GM12878 (cell line): ENCODE data around the gene APOBEC2. TPM values are rescaled to one million over a fixed set of nuclear protein-coding genes. Genes with fewer than 3 reads are reported as not detected.

Source experiments
- ATAC-seq: fragments of 200-7000 bp; cut with Tn5 transposase; 3 replicates; pipeline ENCODE4 v1.9.1; 2020; ENCODE audit warnings: mild to moderate bottlenecking, moderate library complexity
- BruUV-seq: library from RNA; stranded (reverse); fragments of 400-500 nt; replicated peaks from 2 replicates; lab custom pipeline; 2021; lab: Mats Ljungman, UMichigan
- CTCF ChIA-PET: fragments of 300-600 bp; sonication (Branson Sonifier 250); formaldehyde crosslinking; extraction: SDS; loops from one replicate; lab custom pipeline; 2021; ENCODE audit warnings: inconsistent platforms; lab: Yijun Ruan, JAX
- POLR2A ChIA-PET: fragments of 350-600 bp; formaldehyde crosslinking; extraction: SDS; loops from one replicate; lab custom pipeline; 2021; ENCODE audit warnings: inconsistent platforms; lab: Charles Lee
- RAD21 ChIA-PET: fragments of 300-600 bp; sonication (Branson Sonifier 250); formaldehyde crosslinking; loops from one replicate; lab custom pipeline; 2023; ENCODE audit warnings: antibody characterized with exemption; ENCODE audit not compliant: unreplicated experiment; lab: Charles Lee
- SMC1A ChIA-PET: fragments of 300-600 bp; sonication (Branson Sonifier 250); formaldehyde crosslinking; loops from one replicate; lab custom pipeline; 2023; ENCODE audit not compliant: unreplicated experiment, uncharacterized antibody; lab: Charles Lee
- DNase-seq: peaks from one replicate; pipeline ENCODE4 v3.0.0-alpha.2; 2011; ENCODE audit warnings: low read depth, low spot score
- FAIRE-seq: peaks from 3 replicates; lab custom pipeline; 2011; peaks lifted over from hg19 to GRCh38; lab: Jason Lieb, UNC
- H2AFZ ChIP-seq: 2 replicates; pipeline ENCODE4 v1.6.0; 2011; ENCODE audit warnings: low read depth, low read length, control low read depth; ENCODE audit not compliant: control insufficient read depth
- H3K27ac ChIP-seq: 2 replicates; pipeline ENCODE4 v1.5.1; 2011; ENCODE audit warnings: control low read depth; ENCODE audit not compliant: control insufficient read depth, insufficient read depth
- H3K27me3 ChIP-seq, 2 experiments: replicated peaks in 1 of 2; 2 replicates each; pipeline versions ENCODE4 v1.6.0 to v1.6.1; 2011; ENCODE audit warnings: low read length in 1 of 2; ENCODE audit not compliant: control insufficient read depth in 2 of 2, insufficient read depth in 2 of 2
- H3K36me3 ChIP-seq, 2 experiments: 2 replicates each; pipeline ENCODE4 v1.5.1; 2011; ENCODE audit warnings: low read length in 1 of 2; ENCODE audit not compliant: control insufficient read depth in 2 of 2, insufficient read depth in 2 of 2
- H3K4me1 ChIP-seq: 2 replicates; pipeline ENCODE4 v1.6.1; 2011; ENCODE audit warnings: mild to moderate bottlenecking, low read length, moderate library complexity, mixed read lengths; ENCODE audit not compliant: control insufficient read depth, insufficient read depth
- H3K4me2 ChIP-seq: 2 replicates; pipeline ENCODE4 v1.6.0; 2011; ENCODE audit warnings: control low read depth; ENCODE audit not compliant: control insufficient read depth, insufficient read depth
- H3K4me3 ChIP-seq: fragments of 200-600 bp; sonication (generic); 2 replicates; pipeline ENCODE4 v1.5.1; 2016
- H3K79me2 ChIP-seq: 2 replicates; pipeline ENCODE4 v1.6.0; 2011; ENCODE audit warnings: low read length; ENCODE audit not compliant: control insufficient read depth, insufficient read depth
- H3K9ac ChIP-seq: 2 replicates; pipeline ENCODE4 v1.8.0; 2011; ENCODE audit warnings: low read length, control low read depth, mixed read lengths; ENCODE audit not compliant: control insufficient read depth, insufficient read depth
- H3K9me3 ChIP-seq: replicated peaks from 3 replicates; pipeline ENCODE4 v1.5.1; 2011; ENCODE audit warnings: mild to moderate bottlenecking, low read length; ENCODE audit not compliant: control insufficient read depth, insufficient read depth
- H4K20me1 ChIP-seq: 2 replicates; pipeline ENCODE4 v1.6.0; 2011; ENCODE audit not compliant: control insufficient read depth, insufficient read depth
- BACH1 ChIP-seq: fragments of 450-650 bp; IDR thresholded peaks from 2 replicates; pipeline ENCODE4 v1.6.1; 2017; ENCODE audit warnings: mild to moderate bottlenecking, borderline replicate concordance
- CREM ChIP-seq: IDR thresholded peaks from 2 replicates; pipeline ENCODE4 v1.6.1; 2014; ENCODE audit warnings: antibody characterized with exemption, low read depth
- ETV6 ChIP-seq, 2 experiments: fragments of 450-650 bp in 1 of 2; IDR thresholded peaks in 1 of 2; conservative IDR thresholded peaks in 1 of 2; 2 replicates each; pipeline ENCODE4 v1.6.1; 2014; ENCODE audit warnings: antibody characterized with exemption in 1 of 2, borderline replicate concordance in 1 of 2, low read depth in 1 of 2, mild to moderate bottlenecking in 1 of 2, moderate library complexity in 1 of 2
- GABPA ChIP-seq: IDR thresholded peaks from 2 replicates; pipeline ENCODE4 v1.6.1; 2014; ENCODE audit warnings: antibody characterized with exemption, low read depth, mild to moderate bottlenecking, inconsistent platforms
- GATAD2B ChIP-seq: fragments of 450-650 bp; conservative IDR thresholded peaks from 2 replicates; pipeline ENCODE4 v1.6.1; 2017; ENCODE audit warnings: low read depth, mild to moderate bottlenecking, moderate library complexity
- IKZF2 ChIP-seq, 2 experiments: fragments of 450-650 bp; IDR thresholded peaks; 2 replicates each; pipeline ENCODE4 v1.6.1; 2017; ENCODE audit warnings: mild to moderate bottlenecking in 2 of 2, moderate library complexity in 2 of 2
- JUNB ChIP-seq: IDR thresholded peaks from 2 replicates; pipeline ENCODE4 v1.6.1; 2016; ENCODE audit warnings: antibody characterized with exemption, mild to moderate bottlenecking
- KAT2A ChIP-seq: conservative IDR thresholded peaks from 2 replicates; pipeline ENCODE4 v1.6.1; 2011; ENCODE audit warnings: low read depth, low read length; ENCODE audit not compliant: control insufficient read depth
- MTA2 ChIP-seq: fragments of 450-650 bp; IDR thresholded peaks from 2 replicates; pipeline ENCODE4 v1.6.1; 2016; ENCODE audit warnings: low read depth, mild to moderate bottlenecking, moderate library complexity
- NFXL1 ChIP-seq: fragments of 450-650 bp; IDR thresholded peaks from 2 replicates; pipeline ENCODE4 v1.6.1; 2017; ENCODE audit warnings: antibody characterized with exemption, mild to moderate bottlenecking, borderline replicate concordance
- RAD21 ChIP-seq: IDR thresholded peaks from 2 replicates; pipeline ENCODE4 v1.6.1; 2011; ENCODE audit warnings: mild to moderate bottlenecking, low read depth, low read length, moderate library complexity; ENCODE audit not compliant: insufficient read depth
- RFX5 ChIP-seq: IDR thresholded peaks from 2 replicates; pipeline ENCODE4 v1.6.1; 2011; ENCODE audit warnings: low read depth, low read length, improper control_type of control experiment
- SIN3A ChIP-seq: IDR thresholded peaks from 2 replicates; pipeline ENCODE4 v1.6.1; 2012; ENCODE audit warnings: low read depth, low read length, improper control_type of control experiment
- SIX5 ChIP-seq: IDR thresholded peaks from 2 replicates; pipeline ENCODE4 v1.6.1; 2011; ENCODE audit warnings: mild to moderate bottlenecking, low read depth, low read length, moderate library complexity; ENCODE audit not compliant: severe bottlenecking
- SMAD1 ChIP-seq: fragments of 450-650 bp; IDR thresholded peaks from 2 replicates; pipeline ENCODE4 v1.6.1; 2018; ENCODE audit warnings: mild to moderate bottlenecking, low read depth; ENCODE audit not compliant: partially characterized antibody
- STAT3 ChIP-seq: IDR thresholded peaks from 2 replicates; pipeline ENCODE4 v1.6.1; 2011; ENCODE audit warnings: low read depth, low read length, improper control_type of control experiment
- ZSCAN29 ChIP-seq: fragments of 450-650 bp; IDR thresholded peaks from 2 replicates; pipeline ENCODE4 v1.6.1; 2017; ENCODE audit warnings: mild to moderate bottlenecking, moderate library complexity
- WGBS: methylation state at CpG from one replicate; pipeline ENCODE4 v1.1.6; 2016; ENCODE audit warnings: low lambda C conversion rate; ENCODE audit not compliant: insufficient replicate concordance, insufficient coverage; ENCODE audit errors: missing lambda C conversion rate; 5-methylcytosine and 5-hydroxymethylcytosine counted together
- in situ Hi-C: fragments of 300-500 bp; cut with MboI; formaldehyde crosslinking; loops from 9 replicates; pipeline ENCODE4 v1.14.3; 2018; ENCODE audit warnings: mixed read lengths
- intact Hi-C: fragments of 100-400 bp; cut with micrococcal nuclease; formaldehyde crosslinking; loops from one replicate; pipeline ENCODE4 v1.14.2; 2022; ENCODE audit not compliant: unreplicated experiment
- polyA plus RNA-seq, 11 experiments: library from polyadenylated mRNA; depleted of rRNA in 4 of 11; unstranded in 6 of 11; stranded (reverse) in 5 of 11; fragments of >200 nt; fragmentation: Nextera tagmentation in 4 of 11; fragmentation: Illumina TruSeq in 1 of 11; extraction: Ambion mirVana in 4 of 11; extraction: Trizol in 1 of 11; gene quantifications; 1 replicate in 1 of 11; 2 replicates in 10 of 11; pipeline versions ENCODE4 v1.2.1 to v1.2.3, GENCODE V29; 2011 to 2016; ENCODE audit warnings: inconsistent platforms in 2 of 11, missing spikeins in 2 of 11, low read depth in 1 of 11
- total RNA-seq, 4 experiments: library from RNA; depleted of rRNA in 3 of 4; stranded (reverse); fragments of >200 nt in 3 of 4; fragmentation: Illumina TruSeq in 1 of 4; extraction: Trizol in 1 of 4; gene quantifications; 2 replicates each; pipeline versions ENCODE4 v1.2.1 to v1.2.3, GENCODE V29; 2013 to 2021
- TF ChIP-seq, protein P1 (sequence below): IDR thresholded peaks from 2 replicates; pipeline ENCODE4 v1.6.1; 2012; ENCODE audit warnings: low read length, inconsistent platforms
- TF ChIP-seq, protein P2 (sequence below): fragments of 450-650 bp; IDR thresholded peaks from 2 replicates; pipeline ENCODE4 v1.6.1; 2018; ENCODE audit warnings: mild to moderate bottlenecking, low read depth, moderate library complexity; ENCODE audit not compliant: partially characterized antibody
- TF ChIP-seq, protein P3 (sequence below): fragments of 450-650 bp; IDR thresholded peaks from 2 replicates; pipeline ENCODE4 v1.6.1; 2017; ENCODE audit warnings: mild to moderate bottlenecking

APOBEC2 gene
- total and polyA plus RNA-seq, 10 of the 15 experiments (the other 5 are each of a cell fraction or from before 2014, with no cell fraction given): 0.11 to 1.4 (median 0.87) TPM; not detected in 6

GRCh38 chr6:41064841-41065240 is 11.8 kb downstream of the APOBEC2 start:
- no TSS peak for BruUV-seq

More at GRCh38 chr6:41064841-41065240, 11.8 kb downstream of the APOBEC2 start:
- SMC1A ChIA-PET: no interaction called here
- POLR2A ChIA-PET: interaction anchor here (1.7 kb wide), 1 partner anchor 12 kb away, joined by 4 read pairs; no protein-coding TSS in a partner anchor
- no peaks in the 10 kb centered on the region for H3K4me1 ChIP-seq
- CTCF ChIA-PET: interaction anchor here (0.6 to 2.3 kb wide), 3 partner anchors 10 to 1725 kb away, joined by 3 to 10 read pairs (median 5); no protein-coding TSS in a partner anchor
- peaks cover 0 to 10% of the 10 kb centered on the region in 2 experiments; a peak in 2 of 4 replicates for H3K36me3 ChIP-seq
- FAIRE-seq (no peak), ATAC-seq (no peak), DNase-seq (no peak)
- no peak overlapping the region for H3K27ac ChIP-seq
- intact Hi-C loops (no loop called here), in situ Hi-C loops (no loop called here)
- TF ChIP-seq GATAD2B (no peak), ETV6 (conservative IDR thresholded peaks at IDR 0.05 in 1 of 2, IDR thresholded peaks at IDR 0.05 in 1 of 2; ENCODE audit: borderline replicate concordance in 1 of 2, low read depth in 1 of 2) (no peak), CREM (no peak), JUNB (no peak), ZSCAN29 (no peak), SIN3A (no peak), BACH1 (no peak), NFXL1 (no peak), RFX5 (no peak), SIX5 (no peak), MTA2 (no peak), IKZF2 (IDR thresholded peaks at IDR 0.05) (no peak), SMAD1 (no peak), RAD21 (no peak), GABPA (no peak), KAT2A (no peak), STAT3 (no peak)
- TF ChIP-seq, protein P1, sequence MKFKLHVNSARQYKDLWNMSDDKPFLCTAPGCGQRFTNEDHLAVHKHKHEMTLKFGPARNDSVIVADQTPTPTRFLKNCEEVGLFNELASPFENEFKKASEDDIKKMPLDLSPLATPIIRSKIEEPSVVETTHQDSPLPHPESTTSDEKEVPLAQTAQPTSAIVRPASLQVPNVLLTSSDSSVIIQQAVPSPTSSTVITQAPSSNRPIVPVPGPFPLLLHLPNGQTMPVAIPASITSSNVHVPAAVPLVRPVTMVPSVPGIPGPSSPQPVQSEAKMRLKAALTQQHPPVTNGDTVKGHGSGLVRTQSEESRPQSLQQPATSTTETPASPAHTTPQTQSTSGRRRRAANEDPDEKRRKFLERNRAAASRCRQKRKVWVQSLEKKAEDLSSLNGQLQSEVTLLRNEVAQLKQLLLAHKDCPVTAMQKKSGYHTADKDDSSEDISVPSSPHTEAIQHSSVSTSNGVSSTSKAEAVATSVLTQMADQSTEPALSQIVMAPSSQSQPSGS: no peak
- TF ChIP-seq, protein P2, sequence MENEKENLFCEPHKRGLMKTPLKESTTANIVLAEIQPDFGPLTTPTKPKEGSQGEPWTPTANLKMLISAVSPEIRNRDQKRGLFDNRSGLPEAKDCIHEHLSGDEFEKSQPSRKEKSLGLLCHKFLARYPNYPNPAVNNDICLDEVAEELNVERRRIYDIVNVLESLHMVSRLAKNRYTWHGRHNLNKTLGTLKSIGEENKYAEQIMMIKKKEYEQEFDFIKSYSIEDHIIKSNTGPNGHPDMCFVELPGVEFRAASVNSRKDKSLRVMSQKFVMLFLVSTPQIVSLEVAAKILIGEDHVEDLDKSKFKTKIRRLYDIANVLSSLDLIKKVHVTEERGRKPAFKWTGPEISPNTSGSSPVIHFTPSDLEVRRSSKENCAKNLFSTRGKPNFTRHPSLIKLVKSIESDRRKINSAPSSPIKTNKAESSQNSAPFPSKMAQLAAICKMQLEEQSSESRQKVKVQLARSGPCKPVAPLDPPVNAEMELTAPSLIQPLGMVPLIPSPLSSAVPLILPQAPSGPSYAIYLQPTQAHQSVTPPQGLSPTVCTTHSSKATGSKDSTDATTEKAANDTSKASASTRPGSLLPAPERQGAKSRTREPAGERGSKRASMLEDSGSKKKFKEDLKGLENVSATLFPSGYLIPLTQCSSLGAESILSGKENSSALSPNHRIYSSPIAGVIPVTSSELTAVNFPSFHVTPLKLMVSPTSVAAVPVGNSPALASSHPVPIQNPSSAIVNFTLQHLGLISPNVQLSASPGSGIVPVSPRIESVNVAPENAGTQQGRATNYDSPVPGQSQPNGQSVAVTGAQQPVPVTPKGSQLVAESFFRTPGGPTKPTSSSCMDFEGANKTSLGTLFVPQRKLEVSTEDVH: no peak
- TF ChIP-seq, protein P3, sequence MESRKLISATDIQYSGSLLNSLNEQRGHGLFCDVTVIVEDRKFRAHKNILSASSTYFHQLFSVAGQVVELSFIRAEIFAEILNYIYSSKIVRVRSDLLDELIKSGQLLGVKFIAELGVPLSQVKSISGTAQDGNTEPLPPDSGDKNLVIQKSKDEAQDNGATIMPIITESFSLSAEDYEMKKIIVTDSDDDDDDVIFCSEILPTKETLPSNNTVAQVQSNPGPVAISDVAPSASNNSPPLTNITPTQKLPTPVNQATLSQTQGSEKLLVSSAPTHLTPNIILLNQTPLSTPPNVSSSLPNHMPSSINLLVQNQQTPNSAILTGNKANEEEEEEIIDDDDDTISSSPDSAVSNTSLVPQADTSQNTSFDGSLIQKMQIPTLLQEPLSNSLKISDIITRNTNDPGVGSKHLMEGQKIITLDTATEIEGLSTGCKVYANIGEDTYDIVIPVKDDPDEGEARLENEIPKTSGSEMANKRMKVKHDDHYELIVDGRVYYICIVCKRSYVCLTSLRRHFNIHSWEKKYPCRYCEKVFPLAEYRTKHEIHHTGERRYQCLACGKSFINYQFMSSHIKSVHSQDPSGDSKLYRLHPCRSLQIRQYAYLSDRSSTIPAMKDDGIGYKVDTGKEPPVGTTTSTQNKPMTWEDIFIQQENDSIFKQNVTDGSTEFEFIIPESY: no peak
- WGBS: 95% methylated on average over 5 of the region's 5 CpGs
- H3K79me2 ChIP-seq: no peaks in the 10 kb centered on the region
- H2AFZ ChIP-seq: no peak overlapping the region
- no peaks in the 10 kb centered on the region for H4K20me1 ChIP-seq
- no peak overlapping the region for H3K9ac ChIP-seq
- no peaks in the 10 kb centered on the region for H3K9me3 ChIP-seq
- no peak overlapping the region for H3K4me3 ChIP-seq
- no peaks in the 10 kb centered on the region for H3K27me3 ChIP-seq
- RAD21 ChIA-PET: interaction anchor here (0.9 kb wide), 1 partner anchor 116 kb away, joined by 3 read pairs; no protein-coding TSS in a partner anchor
- H3K4me2 ChIP-seq: no peak overlapping the region
